ENCODE data around the gene LIF.

Gene LIF

GRCh38 chr22:30268331-30268730, 21.8 kb upstream of the LIF start:
- no peaks in the 10 kb centered on the region for H3K9me3 ChIP-seq (ENCODE audit: insufficient read depth, low read depth, low read length)
- H3K27me3 ChIP-seq (ENCODE audit: insufficient read depth, low read length) = peaks cover 5% of the 10 kb centered on the region
- no peaks in the 10 kb centered on the region for H3K36me3 ChIP-seq (ENCODE audit: insufficient read depth, low read depth, low read length)
- H3K4me1 ChIP-seq (ENCODE audit: insufficient read depth, low read length) = no peaks in the 10 kb centered on the region
- H3K9ac ChIP-seq (ENCODE audit: low read depth, low read length) = no peak overlapping the region
- H3K4me3 ChIP-seq (ENCODE audit: low read length) = no peak overlapping the region
- no peak overlapping the region for H3K27ac ChIP-seq (ENCODE audit: low read length)

GRCh38 chr22:30267382-30268302, 21.1 kb upstream of the LIF start:
- H3K27ac ChIP-seq (ENCODE audit: low read length) = no peak overlapping the region

GRCh38 chr22:30266445-30267381, 20.2 kb upstream of the LIF start, which contains the start of gene OSM:
TSS of gene OSM (minus strand) at chr22:30266851. CDS start at chr22:30266799, 52 bp downstream.
- Histone ChIP-seq H3K27me3 (ENCODE audit: insufficient read depth, low read length) (peaks cover 9% of the 10 kb centered on the region), H3K4me3 (ENCODE audit: low read length) (no peak within 1 kb of the TSS), H3K27ac (ENCODE audit: low read length) (no peak within 1 kb of the TSS), H3K4me1 (ENCODE audit: insufficient read depth, low read length) (0 out of 2 replicates have a peak, but pooled peaks cover 3% of the 10 kb centered on the region), H3K36me3 (ENCODE audit: insufficient read depth, low read depth, low read length) (no peaks in the 10 kb centered on the region), H3K9ac (ENCODE audit: low read depth, low read length) (no peak within 1 kb of the TSS), H3K9me3 (ENCODE audit: insufficient read depth, low read depth, low read length) (no peaks in the 10 kb centered on the region)

More at GRCh38 chr22:30267382-30268302, 21.1 kb upstream of the LIF start:
- Histone ChIP-seq H3K9ac (ENCODE audit: low read depth, low read length) (no peak overlapping the region), H3K36me3 (ENCODE audit: insufficient read depth, low read depth, low read length) (no peaks in the 10 kb centered on the region), H3K27me3 (ENCODE audit: insufficient read depth, low read length) (peaks cover 9% of the 10 kb centered on the region), H3K4me1 (ENCODE audit: insufficient read depth, low read length) (0 out of 2 replicates have a peak, but pooled peaks cover 3% of the 10 kb centered on the region), H3K4me3 (ENCODE audit: low read length) (no peak overlapping the region), H3K9me3 (ENCODE audit: insufficient read depth, low read depth, low read length) (no peaks in the 10 kb centered on the region)

GRCh38 chr22:30265823-30266444, 19.4 kb upstream of the LIF start:
- peaks cover 9% of the 10 kb centered on the region for H3K27me3 ChIP-seq (ENCODE audit: insufficient read depth, low read length)
- 0 out of 2 replicates have a peak, but pooled peaks cover 3% of the 10 kb centered on the region for H3K4me1 ChIP-seq (ENCODE audit: insufficient read depth, low read length)
- H3K27ac ChIP-seq (ENCODE audit: low read length) = no peak overlapping the region
- H3K36me3 ChIP-seq (ENCODE audit: insufficient read depth, low read depth, low read length) = no peaks in the 10 kb centered on the region
- H3K9me3 ChIP-seq (ENCODE audit: insufficient read depth, low read depth, low read length) = no peaks in the 10 kb centered on the region
- no peak overlapping the region for H3K4me3 ChIP-seq (ENCODE audit: low read length)
- H3K9ac ChIP-seq (ENCODE audit: low read depth, low read length) = no peak overlapping the region

- Histone ChIP-seq H3K27ac (ENCODE audit: low read length) (no peak overlapping the region), H3K4me3 (ENCODE audit: low read length) (no peak overlapping the region), H3K4me1 (ENCODE audit: insufficient read depth, low read length) (0 out of 2 replicates have a peak, but pooled peaks cover 3% of the 10 kb centered on the region), H3K27me3 (ENCODE audit: insufficient read depth, low read length) (peaks cover 9% of the 10 kb centered on the region), H3K36me3 (ENCODE audit: insufficient read depth, low read depth, low read length) (no peaks in the 10 kb centered on the region), H3K9ac (ENCODE audit: low read depth, low read length) (no peak overlapping the region), H3K9me3 (ENCODE audit: insufficient read depth, low read depth, low read length) (no peaks in the 10 kb centered on the region)
Observed at GRCh38 chr22:30265131-30265720, 18.7 kb upstream of the LIF start.

- Histone ChIP-seq H3K9me3 (ENCODE audit: insufficient read depth, low read depth, low read length) (no peaks in the 10 kb centered on the region), H3K4me1 (ENCODE audit: insufficient read depth, low read length) (0 out of 2 replicates have a peak, but pooled peaks cover 3% of the 10 kb centered on the region), H3K27ac (ENCODE audit: low read length) (no peak overlapping the region), H3K4me3 (ENCODE audit: low read length) (no peak overlapping the region), H3K36me3 (ENCODE audit: insufficient read depth, low read depth, low read length) (no peaks in the 10 kb centered on the region), H3K9ac (ENCODE audit: low read depth, low read length) (no peak overlapping the region), H3K27me3 (ENCODE audit: insufficient read depth, low read length) (peaks cover 9% of the 10 kb centered on the region)
Observed at GRCh38 chr22:30263883-30264282, 17.3 kb upstream of the LIF start.

GRCh38 chr22:30262917-30263741, 16.6 kb upstream of the LIF start:
- Histone ChIP-seq H3K27me3 (ENCODE audit: insufficient read depth, low read length) (peaks cover 9% of the 10 kb centered on the region), H3K36me3 (ENCODE audit: insufficient read depth, low read depth, low read length) (no peaks in the 10 kb centered on the region), H3K27ac (ENCODE audit: low read length) (no peak overlapping the region), H3K9ac (ENCODE audit: low read depth, low read length) (no peak overlapping the region), H3K9me3 (ENCODE audit: insufficient read depth, low read depth, low read length) (no peaks in the 10 kb centered on the region), H3K4me1 (ENCODE audit: insufficient read depth, low read length) (peaks cover 4% of the 10 kb centered on the region; the same call in 1 of the 2 replicates), H3K4me3 (ENCODE audit: low read length) (no peak overlapping the region)

GRCh38 chr22:30262112-30262511, 15.6 kb upstream of the LIF start:
- Histone ChIP-seq H3K27me3 (ENCODE audit: insufficient read depth, low read length) (peaks cover 9% of the 10 kb centered on the region), H3K27ac (ENCODE audit: low read length) (no peak overlapping the region), H3K9me3 (ENCODE audit: insufficient read depth, low read depth, low read length) (no peaks in the 10 kb centered on the region), H3K9ac (ENCODE audit: low read depth, low read length) (no peak overlapping the region), H3K4me3 (ENCODE audit: low read length) (no peak overlapping the region), H3K4me1 (ENCODE audit: insufficient read depth, low read length) (peaks cover 6% of the 10 kb centered on the region; the same call in 1 of the 2 replicates), H3K36me3 (ENCODE audit: insufficient read depth, low read depth, low read length) (no peaks in the 10 kb centered on the region)

GRCh38 chr22:30261134-30261533, 14.6 kb upstream of the LIF start:
- Histone ChIP-seq H3K27ac (ENCODE audit: low read length) (no peak overlapping the region), H3K27me3 (ENCODE audit: insufficient read depth, low read length) (peaks cover 9% of the 10 kb centered on the region), H3K9ac (ENCODE audit: low read depth, low read length) (no peak overlapping the region), H3K36me3 (ENCODE audit: insufficient read depth, low read depth, low read length) (no peaks in the 10 kb centered on the region), H3K4me3 (ENCODE audit: low read length) (no peak overlapping the region), H3K9me3 (ENCODE audit: insufficient read depth, low read depth, low read length) (no peaks in the 10 kb centered on the region), H3K4me1 (ENCODE audit: insufficient read depth, low read length) (peaks cover 6% of the 10 kb centered on the region; the same call in 1 of the 2 replicates)

- H3K4me3 ChIP-seq (ENCODE audit: low read length) = no peak overlapping the region
- H3K36me3 ChIP-seq (ENCODE audit: insufficient read depth, low read depth, low read length) = no peaks in the 10 kb centered on the region
- no peak overlapping the region for H3K9ac ChIP-seq (ENCODE audit: low read depth, low read length)
- peaks cover 9% of the 10 kb centered on the region for H3K27me3 ChIP-seq (ENCODE audit: insufficient read depth, low read length)
- peaks cover 6% of the 10 kb centered on the region; the same call in 1 of the 2 replicates for H3K4me1 ChIP-seq (ENCODE audit: insufficient read depth, low read length)
- no peak overlapping the region for H3K27ac ChIP-seq (ENCODE audit: low read length)
- no peaks in the 10 kb centered on the region for H3K9me3 ChIP-seq (ENCODE audit: insufficient read depth, low read depth, low read length)
Observed at GRCh38 chr22:30260682-30261081, 14.1 kb upstream of the LIF start.

Measured in iPS-20b (cell line).